CD4-positive, alpha-beta T cell treated with Interleukin-2 at 100 ng/mL for 4 hours (primary cell): ENCODE data around the gene CERKL.

Source experiments
- DNase-seq: peaks from one replicate; pipeline ENCODE4 v3.0.0-alpha.2; 2020; ENCODE audit warnings: low spot score

The CERKL gene

DNA sequence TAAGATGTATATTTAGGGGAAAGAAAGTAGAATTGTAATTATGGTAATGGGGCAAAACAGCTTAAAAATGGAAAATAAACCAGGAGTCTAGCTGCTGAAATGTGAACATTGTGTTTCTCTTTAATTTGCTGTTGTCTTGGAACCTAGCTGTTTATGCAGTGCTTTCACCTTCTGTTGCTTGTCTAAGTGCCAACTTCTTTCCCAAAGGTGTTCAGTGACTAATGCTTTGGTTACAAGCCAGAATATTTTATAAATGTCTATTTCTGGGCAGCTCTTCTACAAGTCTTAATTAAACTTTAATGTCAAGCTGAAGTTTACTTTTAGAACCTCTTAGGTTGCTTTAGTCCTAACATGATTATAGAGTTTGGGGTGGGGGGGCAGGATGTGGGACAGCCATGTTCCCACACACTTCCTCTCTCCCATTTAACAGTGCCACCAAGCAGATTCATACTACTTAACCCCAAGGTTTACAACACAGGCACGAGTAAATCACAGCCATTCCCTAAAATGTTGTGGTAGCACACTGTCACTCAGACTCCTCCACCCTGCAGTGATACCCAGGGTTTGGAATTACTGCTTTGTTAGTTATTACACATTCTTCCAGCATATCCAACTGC, 139.1 kb downstream of the CERKL start:
- peak; percentile 17 for DNase-seq

- no peak for DNase-seq
Measured at GRCh38 chr2:181516992-181517391, 139.9 kb downstream of the CERKL start.

GRCh38 chr2:181515719-181516118, 141.2 kb downstream of the CERKL start:
- no peak for DNase-seq

DNA sequence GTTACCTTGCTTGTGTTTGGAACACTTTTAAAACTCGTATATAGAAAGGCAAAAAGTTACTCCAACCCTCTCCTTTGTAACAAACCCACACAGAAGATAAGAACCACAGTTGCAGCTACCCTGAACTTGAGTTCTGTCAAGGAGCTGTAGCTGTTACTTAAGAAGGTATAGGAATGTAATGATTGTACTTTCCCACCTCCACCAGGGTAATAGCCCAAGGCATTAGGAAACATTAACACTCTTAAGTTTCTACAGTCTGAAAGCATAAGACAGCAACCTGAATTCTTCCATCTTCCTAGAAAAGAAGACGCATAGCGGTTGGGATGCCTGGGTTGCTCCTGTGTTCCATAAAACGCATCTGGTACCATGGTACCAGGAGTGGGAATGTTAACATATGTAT, 156.7 kb downstream of the CERKL start:
- DNase-seq: no peak

DNA sequence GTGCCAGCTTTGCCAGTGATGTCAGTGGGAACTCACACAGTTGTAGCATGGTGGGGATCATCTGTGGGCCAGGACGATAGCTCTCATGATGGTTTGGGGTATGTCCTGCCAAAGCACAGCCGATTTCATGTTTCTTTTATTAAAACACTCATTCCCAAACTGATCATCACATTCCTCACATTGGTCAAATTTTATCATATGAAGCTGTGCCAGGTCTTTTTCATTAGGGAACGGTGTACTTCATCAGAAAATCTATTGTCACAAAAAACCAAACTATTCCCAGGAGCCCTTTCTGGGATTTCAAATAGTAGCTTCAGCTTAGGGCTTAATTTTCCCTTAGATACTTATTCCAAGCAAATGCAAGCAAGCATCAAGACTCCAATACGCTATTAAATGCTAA, 157.7 kb downstream of the CERKL start:
- DNase-seq: no peak
